ENCODE measurements around the gene RANBP10.
"Not testable (repeated sequence)": the region's sequence is repeated elsewhere in the genome, so short reads cannot be mapped to it uniquely, and the experiment has no call there.

The RANBP10 gene

DNA sequence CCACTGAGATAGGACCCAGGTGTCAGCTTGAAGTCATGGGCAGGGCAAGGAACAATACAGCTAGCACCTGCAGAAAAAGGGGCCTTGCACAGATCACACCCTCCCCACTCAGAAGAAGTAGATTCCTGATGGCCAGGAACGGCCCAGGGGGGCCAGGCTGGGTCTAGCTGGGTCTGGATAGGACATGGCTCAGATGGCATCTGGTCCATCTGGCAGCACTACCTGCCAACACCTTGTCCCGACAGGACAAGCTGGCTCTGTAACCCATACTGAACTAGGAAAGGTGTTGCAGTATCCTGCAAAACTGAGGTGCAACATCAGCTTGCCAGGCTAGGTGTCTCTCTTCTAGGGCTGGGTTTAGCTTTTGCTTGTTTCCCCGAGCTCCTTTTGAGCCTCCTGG is 48.4 kb downstream of the RANBP10 start:
- TF ChIP-seq POLR2AphosphoS5 (IDR thresholded peaks at IDR 0.05; ENCODE audit: low read depth) = no peak
- TF ChIP-seq GABPA (IDR thresholded peaks at IDR 0.05; ENCODE audit: low read depth) = no peak
- TF ChIP-seq, protein P1, sequence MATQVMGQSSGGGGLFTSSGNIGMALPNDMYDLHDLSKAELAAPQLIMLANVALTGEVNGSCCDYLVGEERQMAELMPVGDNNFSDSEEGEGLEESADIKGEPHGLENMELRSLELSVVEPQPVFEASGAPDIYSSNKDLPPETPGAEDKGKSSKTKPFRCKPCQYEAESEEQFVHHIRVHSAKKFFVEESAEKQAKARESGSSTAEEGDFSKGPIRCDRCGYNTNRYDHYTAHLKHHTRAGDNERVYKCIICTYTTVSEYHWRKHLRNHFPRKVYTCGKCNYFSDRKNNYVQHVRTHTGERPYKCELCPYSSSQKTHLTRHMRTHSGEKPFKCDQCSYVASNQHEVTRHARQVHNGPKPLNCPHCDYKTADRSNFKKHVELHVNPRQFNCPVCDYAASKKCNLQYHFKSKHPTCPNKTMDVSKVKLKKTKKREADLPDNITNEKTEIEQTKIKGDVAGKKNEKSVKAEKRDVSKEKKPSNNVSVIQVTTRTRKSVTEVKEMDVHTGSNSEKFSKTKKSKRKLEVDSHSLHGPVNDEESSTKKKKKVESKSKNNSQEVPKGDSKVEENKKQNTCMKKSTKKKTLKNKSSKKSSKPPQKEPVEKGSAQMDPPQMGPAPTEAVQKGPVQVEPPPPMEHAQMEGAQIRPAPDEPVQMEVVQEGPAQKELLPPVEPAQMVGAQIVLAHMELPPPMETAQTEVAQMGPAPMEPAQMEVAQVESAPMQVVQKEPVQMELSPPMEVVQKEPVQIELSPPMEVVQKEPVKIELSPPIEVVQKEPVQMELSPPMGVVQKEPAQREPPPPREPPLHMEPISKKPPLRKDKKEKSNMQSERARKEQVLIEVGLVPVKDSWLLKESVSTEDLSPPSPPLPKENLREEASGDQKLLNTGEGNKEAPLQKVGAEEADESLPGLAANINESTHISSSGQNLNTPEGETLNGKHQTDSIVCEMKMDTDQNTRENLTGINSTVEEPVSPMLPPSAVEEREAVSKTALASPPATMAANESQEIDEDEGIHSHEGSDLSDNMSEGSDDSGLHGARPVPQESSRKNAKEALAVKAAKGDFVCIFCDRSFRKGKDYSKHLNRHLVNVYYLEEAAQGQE (IDR thresholded peaks at IDR 0.05; ENCODE audit: insufficient replicate concordance, low read depth) = no peak
- TF ChIP-seq, protein P2, sequence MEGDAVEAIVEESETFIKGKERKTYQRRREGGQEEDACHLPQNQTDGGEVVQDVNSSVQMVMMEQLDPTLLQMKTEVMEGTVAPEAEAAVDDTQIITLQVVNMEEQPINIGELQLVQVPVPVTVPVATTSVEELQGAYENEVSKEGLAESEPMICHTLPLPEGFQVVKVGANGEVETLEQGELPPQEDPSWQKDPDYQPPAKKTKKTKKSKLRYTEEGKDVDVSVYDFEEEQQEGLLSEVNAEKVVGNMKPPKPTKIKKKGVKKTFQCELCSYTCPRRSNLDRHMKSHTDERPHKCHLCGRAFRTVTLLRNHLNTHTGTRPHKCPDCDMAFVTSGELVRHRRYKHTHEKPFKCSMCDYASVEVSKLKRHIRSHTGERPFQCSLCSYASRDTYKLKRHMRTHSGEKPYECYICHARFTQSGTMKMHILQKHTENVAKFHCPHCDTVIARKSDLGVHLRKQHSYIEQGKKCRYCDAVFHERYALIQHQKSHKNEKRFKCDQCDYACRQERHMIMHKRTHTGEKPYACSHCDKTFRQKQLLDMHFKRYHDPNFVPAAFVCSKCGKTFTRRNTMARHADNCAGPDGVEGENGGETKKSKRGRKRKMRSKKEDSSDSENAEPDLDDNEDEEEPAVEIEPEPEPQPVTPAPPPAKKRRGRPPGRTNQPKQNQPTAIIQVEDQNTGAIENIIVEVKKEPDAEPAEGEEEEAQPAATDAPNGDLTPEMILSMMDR (IDR thresholded peaks at IDR 0.05; ENCODE audit: insufficient read depth, low read length) = no peak
- TF ChIP-seq SPI1 (IDR thresholded peaks at IDR 0.05; ENCODE audit: borderline replicate concordance, low read depth) = no peak
- H3K27me3 ChIP-seq (ENCODE audit: insufficient read depth, poor library complexity, severe bottlenecking) = no peaks in the 10 kb centered on the region
- no peak for DNase-seq (ENCODE audit: low read depth in 1 of 2, low spot score in 1 of 2)
- H3K27ac ChIP-seq (replicated peaks) = no peak overlapping the region
- H3K4me3 ChIP-seq (replicated peaks; ENCODE audit: insufficient read depth, low read length) = no peak overlapping the region

DNA sequence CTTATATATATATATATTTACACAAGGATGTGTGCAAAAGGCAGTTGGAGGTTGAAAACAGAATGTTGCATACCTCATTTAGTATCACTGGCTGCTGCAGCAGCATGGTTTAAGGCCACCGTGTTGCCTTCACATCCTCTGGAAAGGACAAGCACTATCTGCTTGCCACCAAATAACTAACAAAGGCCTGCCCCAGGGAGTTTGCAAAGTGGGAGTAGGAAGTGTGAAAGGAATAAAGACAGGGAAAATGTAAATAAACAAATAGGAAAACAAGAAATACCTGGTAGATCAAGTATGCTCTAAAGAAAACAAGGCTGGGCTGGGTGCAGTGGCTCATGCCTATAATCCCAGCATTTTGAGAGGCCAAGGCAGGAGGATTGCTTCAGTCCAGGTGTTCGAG is 53.7 kb downstream of the RANBP10 start:
- no peak overlapping the region for H3K4me3 ChIP-seq (replicated peaks; ENCODE audit: insufficient read depth, low read length)
- H3K27ac ChIP-seq (replicated peaks) = no peak overlapping the region

DNA sequence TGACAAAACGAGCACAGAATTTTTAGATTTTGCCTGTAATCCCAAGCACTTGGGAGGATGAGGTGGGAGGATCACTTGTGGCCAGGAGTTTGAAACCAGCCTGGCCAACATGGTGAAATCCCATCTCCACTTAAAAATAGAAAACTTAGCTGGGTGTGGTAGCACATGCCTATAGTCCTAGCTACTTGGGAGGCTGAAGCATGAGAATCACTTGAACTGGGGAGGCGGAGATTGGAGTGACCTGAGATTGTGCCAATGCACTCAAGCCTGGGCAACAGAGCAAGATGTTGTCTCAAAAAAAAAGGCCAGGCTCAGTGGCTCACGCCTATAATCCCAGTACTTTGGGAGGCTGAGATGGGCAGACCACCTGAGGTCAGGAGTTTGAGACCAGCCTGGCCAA is 55.0 kb downstream of the RANBP10 start:
- not testable (repeated sequence) for H3K27ac ChIP-seq (replicated peaks); DNase-seq (ENCODE audit: low read depth in 1 of 2, low spot score in 1 of 2); H3K27me3 ChIP-seq (ENCODE audit: insufficient read depth, poor library complexity, severe bottlenecking); H3K4me3 ChIP-seq (replicated peaks; ENCODE audit: insufficient read depth, low read length)

More for the DNA sequence above, 53.7 kb downstream of the RANBP10 start:
- DNase-seq (ENCODE audit: low read depth in 1 of 2, low spot score in 1 of 2) = no peak
- no peaks in the 10 kb centered on the region for H3K27me3 ChIP-seq (ENCODE audit: insufficient read depth, poor library complexity, severe bottlenecking)
- TF ChIP-seq SPI1 (IDR thresholded peaks at IDR 0.05; ENCODE audit: borderline replicate concordance, low read depth) (no peak), POLR2AphosphoS5 (IDR thresholded peaks at IDR 0.05; ENCODE audit: low read depth) (no peak), GABPA (IDR thresholded peaks at IDR 0.05; ENCODE audit: low read depth) (no peak)
- TF ChIP-seq, protein P1 (IDR thresholded peaks at IDR 0.05; ENCODE audit: insufficient replicate concordance, low read depth) = no peak
- TF ChIP-seq, protein P2 (IDR thresholded peaks at IDR 0.05; ENCODE audit: insufficient read depth, low read length) = no peak

DNA sequence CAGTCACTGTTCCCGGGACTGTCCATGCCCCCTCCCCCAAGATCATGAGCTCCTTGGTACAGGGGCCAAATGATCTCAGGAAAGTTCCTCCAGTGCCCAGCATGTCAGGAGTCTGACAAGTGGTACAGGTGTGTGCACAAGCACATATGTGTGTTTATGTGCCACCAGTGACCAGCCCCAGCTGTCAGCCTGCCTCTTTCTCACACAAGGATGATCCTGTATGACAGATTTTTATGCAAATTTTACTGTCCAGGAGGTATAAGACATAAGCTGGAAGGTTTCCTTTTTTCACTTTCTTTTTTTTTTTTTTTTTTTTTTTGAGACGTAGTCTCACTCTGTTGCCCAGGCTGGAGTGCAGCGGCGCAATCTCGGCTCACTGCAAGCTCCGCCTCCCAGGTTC is 55.9 kb downstream of the RANBP10 start:
- TF ChIP-seq, protein P2 (IDR thresholded peaks at IDR 0.05; ENCODE audit: insufficient read depth, low read length) = no peak
- TF ChIP-seq SPI1 (IDR thresholded peaks at IDR 0.05; ENCODE audit: borderline replicate concordance, low read depth) (no peak), POLR2AphosphoS5 (IDR thresholded peaks at IDR 0.05; ENCODE audit: low read depth) (no peak), GABPA (IDR thresholded peaks at IDR 0.05; ENCODE audit: low read depth) (no peak)
- TF ChIP-seq, protein P1 (IDR thresholded peaks at IDR 0.05; ENCODE audit: insufficient replicate concordance, low read depth) = no peak
- H3K27ac ChIP-seq (replicated peaks) = no peak overlapping the region
- DNase-seq (ENCODE audit: low read depth in 1 of 2, low spot score in 1 of 2) = no peak

More for the DNA sequence above, 55.9 kb downstream of the RANBP10 start:
- no peak overlapping the region for H3K4me3 ChIP-seq (replicated peaks; ENCODE audit: insufficient read depth, low read length)
- no peaks in the 10 kb centered on the region for H3K27me3 ChIP-seq (ENCODE audit: insufficient read depth, poor library complexity, severe bottlenecking)

Data from HL-60 (cell line).